NCI-H1105 treated with DMSO at 0.1 percent for 48 hours (cell line): ENCODE measurements around the gene ZNF823.
A peak's percentile ranks its signal among the peaks of the same experiment; 100 is the strongest.

ENCODE experiments used
- DNase-seq: peaks from one replicate; lab custom pipeline; 2025; lab: John Stamatoyannopoulos, UW

ZNF823 gene

DNA sequence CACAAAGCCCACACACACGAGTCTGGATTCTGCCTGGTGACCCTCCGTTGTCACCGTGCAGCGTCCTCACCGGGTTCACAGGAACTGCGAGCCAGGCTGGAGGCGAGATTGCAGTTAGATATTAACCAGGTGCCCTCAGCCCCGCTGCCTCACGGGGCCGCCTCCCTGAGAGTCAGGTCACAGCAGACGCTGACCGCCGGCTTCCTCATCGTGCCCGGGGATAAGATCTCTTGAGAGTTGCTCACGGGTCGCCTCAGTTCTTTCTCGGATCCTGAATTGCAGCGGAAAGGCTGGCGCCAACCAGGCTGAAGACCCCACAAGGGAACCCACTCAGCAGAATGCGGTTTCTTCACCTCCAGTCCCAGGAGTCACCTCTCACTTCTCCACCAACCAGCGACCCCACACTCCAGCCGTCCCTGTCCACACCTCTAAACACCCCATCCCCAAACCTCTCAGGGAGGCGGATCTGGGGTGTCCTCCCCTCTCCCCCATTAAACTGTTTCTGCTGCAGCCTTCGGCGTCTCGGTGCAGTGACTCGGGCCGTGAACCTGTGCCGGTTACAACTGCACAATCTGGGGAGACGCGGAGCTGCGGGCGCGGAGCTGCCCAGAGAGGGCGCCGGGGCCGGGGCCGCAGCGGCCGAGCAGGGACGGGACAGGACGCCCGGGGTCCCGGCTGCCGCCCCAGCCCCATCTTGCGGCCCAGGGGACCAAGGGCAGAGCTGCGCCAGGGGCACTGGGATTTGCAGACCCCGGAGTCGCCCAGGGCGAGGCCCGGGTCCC is 591 bp downstream of the ZNF823 start:
- no peak for DNase-seq

DNA sequence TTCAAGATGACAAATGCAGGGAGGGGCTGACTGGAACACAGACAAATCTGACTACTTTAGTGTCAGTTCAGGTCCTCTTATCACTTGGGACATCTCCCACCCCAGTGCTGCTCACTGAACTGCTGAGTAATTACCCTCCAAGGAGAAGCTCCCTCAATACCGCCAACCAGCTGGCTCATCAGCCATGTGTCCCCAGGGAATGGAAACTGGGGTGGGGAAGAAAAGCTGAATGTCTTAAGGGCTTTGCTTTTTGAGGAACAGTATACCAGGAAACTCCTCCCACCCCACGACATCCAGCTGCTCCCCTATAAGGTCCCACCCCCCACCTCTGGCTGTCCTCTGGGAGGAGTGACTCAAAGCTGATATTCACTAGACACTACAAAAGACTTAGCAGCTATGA is 2.0 kb downstream of the ZNF823 start:
- DNase-seq = no peak

DNA sequence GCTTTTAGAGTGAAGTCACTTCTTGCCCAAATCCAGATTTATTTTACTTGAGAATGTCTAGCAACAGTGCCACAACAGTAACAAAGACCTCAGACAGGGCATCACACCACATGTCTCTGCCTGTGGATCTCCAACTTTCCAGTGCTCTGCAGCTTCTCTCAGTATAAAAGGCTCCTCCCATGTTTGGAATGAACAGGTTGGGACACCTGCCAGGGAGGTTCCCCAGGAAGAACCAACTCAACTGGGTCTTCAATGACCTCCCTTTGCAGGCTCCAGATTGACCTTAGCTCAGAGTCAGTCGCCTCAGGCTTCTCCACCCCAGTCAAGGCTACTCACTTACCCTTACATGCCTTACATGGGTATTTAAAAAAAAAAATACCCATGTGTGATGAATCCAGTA is 3.4 kb downstream of the ZNF823 start:
- no peak for DNase-seq

DNA sequence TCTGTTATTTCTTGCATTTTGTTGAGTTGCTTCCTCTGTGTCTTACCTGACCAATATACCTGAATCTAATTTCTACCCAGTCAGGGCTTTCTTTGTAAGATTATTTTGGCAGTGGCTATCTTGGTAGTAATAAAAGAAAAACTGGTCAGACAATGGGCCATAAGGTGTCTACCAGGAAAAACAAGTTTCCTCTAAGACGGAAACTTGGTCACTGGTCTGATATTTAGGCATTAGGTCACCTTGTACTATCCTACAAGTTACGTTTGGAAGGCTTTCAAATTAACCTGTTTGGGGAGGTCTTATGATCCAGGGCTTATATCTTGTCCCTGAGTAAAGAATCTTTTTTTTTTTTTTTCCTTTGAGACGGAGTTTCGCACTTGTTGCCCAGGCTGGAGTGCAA is 9.2 kb downstream of the ZNF823 start:
- no peak for DNase-seq

DNA sequence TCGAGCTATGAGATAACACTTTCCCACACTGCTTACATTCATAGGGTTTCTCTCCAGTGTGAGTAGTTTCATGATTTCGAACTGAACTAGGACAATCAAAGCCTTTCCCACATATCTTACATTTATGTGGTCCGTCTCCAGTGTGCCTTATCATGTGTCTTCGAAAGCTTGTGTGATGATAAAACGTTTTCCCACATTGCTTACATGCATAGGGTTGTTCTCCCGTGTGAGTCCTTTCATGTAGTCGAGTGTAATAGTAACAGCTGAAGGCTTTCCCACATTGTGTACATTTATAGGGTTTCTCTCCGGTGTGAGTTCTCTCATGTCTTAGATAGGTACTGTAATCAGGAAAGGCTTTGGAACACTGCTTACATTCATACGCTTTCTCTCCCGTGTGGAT is 16.3 kb downstream of the ZNF823 start:
- no peak for DNase-seq

DNA sequence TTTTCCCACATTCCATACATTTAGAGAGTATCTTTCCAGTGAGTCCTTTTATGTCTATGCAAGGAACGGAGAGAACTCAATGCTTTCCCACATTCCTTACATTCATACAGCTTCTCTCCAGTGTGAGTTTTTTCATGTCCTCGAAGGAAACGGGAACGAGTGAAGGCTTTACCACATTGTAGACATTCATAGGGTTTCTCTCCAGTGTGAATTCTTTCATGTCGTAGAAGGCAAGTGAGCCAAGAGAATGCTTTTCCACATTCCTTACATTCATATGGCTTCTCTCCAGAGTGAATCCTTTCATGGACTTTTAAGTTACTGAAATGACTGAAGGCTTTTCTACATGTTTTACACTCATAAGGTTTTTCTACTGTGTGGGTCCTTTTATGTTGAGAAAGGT is 17.1 kb downstream of the ZNF823 start:
- DNase-seq = no peak

- DNase-seq = no peak
These were observed 28.4 kb downstream of the ZNF823 start for GRCh38 chr19:11710313-11710712.

DNA sequence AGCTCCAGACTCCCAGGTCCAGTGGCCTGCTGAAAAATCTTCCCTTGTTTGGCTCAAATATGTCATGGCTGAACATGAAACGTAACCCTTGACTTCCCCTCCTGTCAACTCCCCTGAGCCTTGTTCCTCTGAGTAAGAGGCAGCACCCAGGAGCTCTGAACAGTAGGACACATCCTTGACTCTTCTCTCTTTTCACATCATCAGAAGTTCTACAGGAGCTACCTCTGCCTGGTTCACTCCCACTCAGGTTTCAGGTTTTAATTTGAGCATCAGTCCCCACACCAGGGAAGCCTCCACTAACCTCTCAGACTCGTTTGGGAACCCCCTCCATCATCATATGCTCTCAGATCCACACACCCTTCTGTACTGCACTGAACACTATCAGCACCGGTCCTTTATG is 30.3 kb downstream of the ZNF823 start:
- DNase-seq = no peak

GRCh38 chr19:11705474-11705873 is 33.3 kb downstream of the ZNF823 start:
- DNase-seq = no peak

GRCh38 chr19:11704626-11705025 is 34.1 kb downstream of the ZNF823 start:
- DNase-seq = no peak

DNA sequence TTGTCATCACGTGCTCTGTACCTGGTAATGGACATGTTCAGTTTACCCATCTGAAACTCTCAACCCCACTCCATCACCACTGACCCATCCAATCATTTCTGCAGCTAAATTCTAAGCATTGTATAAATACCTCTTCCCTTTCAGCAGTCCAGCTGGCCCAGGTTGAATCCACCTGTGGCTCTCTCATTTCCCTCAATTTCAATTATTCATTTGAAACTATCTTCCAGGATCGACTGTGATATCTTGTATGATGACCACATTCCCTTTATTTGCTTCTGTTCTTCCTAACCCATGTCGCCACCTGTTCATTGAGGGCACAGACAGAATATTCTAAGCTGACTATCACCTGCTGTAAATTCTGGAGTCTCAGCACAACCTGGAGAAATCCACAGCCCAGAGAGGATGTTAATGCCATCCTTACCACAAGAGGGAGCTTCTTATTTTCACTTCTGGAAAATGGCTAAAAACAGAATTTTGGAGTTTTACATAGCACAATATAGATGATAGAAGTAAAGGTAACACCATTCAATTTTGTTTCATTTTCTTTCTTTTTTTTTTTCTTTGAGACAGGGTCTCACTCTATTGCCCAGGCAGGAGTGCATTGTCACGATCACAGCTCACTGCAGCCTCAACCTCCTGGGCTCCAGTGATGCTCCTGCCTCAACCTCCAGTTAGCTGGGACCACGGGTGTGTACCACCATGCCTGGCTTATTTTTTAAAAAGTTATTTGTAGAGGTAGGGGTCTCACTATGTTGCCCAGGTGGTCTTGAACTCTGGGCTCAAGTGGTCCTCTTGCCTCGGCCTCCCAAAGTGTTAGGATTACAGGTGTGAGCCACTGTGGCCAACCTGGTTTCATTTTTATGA is 38.6 kb downstream of the ZNF823 start:
- DNase-seq = peak; percentile 28

GRCh38 chr19:11698231-11698630 is 40.5 kb downstream of the ZNF823 start:
- no peak for DNase-seq

- DNase-seq = no peak
These were observed 41.4 kb downstream of the ZNF823 start for GRCh38 chr19:11697284-11697855.

- peak; percentile 94 for DNase-seq
These were observed 44.0 kb downstream of the ZNF823 start for GRCh38 chr19:11694533-11695439.

- peak; percentile 57 for DNase-seq
These were observed 44.9 kb downstream of the ZNF823 start for GRCh38 chr19:11693505-11694499.

DNA sequence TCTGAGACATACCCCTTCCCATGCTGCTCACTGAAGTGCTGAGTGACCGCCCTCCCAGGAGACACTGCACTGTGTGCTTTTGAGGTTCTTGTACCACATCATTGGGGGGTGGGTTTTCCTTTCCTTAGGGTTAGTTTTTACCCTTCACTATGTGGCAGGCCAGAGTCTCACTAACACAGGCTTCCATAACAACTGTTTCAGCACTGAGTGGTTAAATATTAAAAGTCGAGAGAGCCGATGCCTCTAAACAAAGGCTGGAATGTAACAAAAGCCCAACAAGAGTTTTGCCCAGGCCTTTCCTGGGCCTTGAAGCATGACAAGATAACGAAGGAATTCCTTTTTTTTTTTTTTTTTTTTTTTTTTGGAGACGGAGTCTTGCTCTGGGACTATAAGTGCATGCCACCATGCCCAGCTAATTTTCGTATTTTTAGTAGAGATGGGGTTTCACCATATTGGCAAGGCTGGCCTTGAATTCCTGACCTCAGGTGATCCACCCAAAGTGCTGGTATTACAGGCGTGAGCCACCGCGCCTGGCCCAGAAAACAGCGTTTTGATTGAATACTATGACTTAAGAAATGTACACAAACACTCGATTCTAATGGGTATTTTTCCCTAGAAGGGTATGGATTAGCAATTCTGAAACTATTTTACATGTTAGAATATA is 46.5 kb downstream of the ZNF823 start:
- DNase-seq = no peak

- DNase-seq = no peak
These were observed 52.8 kb downstream of the ZNF823 start for GRCh38 chr19:11685676-11686650.

DNA sequence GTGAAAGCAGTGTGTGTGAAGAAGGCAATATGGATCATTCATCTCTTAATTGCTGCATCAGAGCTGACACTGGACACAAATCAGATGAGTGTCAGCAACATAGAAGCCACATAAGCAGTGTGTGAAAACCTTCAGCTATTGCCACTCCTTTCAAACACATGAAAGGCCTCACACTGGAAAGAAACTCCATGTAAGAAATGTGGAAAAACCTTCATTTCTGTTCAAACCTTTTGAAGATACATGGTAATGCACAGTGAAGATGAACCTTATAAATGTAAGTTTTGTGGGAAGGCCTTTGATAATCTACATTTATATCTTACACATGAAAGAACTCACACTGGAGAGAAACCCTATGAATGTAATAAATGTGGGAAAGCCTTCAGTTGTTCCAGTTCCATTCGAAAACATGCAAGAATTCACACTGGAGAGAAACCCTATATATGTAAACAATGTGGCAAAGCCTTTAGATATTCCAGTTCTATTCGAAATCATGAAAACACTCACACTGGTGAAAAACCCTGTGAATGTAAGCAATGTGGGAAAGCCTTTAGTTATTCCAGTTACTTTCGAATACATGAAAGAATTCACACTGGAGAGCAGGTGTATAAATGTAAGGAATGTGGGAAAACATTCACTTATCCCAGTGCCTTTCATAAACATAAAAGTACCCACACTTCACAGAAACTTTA is 53.6 kb downstream of the ZNF823 start:
- DNase-seq = no peak
